ENCODE measurements around the gene WBP2.
"Not testable (repeated sequence)": the region's sequence is repeated elsewhere in the genome, so short reads cannot be mapped to it uniquely, and the experiment has no call there.

The WBP2 gene

DNA sequence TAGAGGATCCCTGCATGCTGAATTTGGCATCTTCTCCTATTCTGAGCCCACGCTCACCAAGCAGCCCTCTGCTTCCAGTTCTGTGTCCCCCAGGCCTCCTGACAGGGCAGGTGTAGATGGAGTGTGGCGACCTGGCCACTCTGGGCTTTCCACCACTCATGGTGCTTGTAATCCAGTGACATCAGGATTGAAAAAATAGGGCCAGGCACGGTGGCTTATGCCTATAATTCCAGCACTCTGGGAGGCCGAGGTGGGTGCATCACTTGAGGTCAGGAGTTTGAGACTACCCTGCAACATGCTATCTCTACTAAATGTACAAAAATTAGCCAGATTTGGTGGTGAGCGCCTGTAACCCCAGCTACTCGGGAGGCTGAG, 41.1 kb downstream of the WBP2 start:
- Histone ChIP-seq H3K36me3 (ENCODE audit: insufficient read depth, low read length) (peaks cover 65% of the 10 kb centered on the region; the same call in 1 of the 2 replicates), H3K9me3 (ENCODE audit: low read depth, low read length) (no peaks in the 10 kb centered on the region), H3K9ac (ENCODE audit: insufficient read length) (no peak overlapping the region), H3K27ac (no peak overlapping the region), H3K4me3 (no peak overlapping the region)
- TF ChIP-seq POLR2AphosphoS5 (IDR thresholded peaks at IDR 0.05; ENCODE audit: borderline replicate concordance, low read depth, low read length) (no peak), EZH2 (IDR thresholded peaks at IDR 0.05) (no peak), FOXP2 (optimal IDR thresholded peaks at IDR 0.05; ENCODE audit: control extremely low read depth, extremely low read length, insufficient read depth) (no peak)
- DNase-seq (ENCODE audit: low read depth, low spot score) = no peak

DNA sequence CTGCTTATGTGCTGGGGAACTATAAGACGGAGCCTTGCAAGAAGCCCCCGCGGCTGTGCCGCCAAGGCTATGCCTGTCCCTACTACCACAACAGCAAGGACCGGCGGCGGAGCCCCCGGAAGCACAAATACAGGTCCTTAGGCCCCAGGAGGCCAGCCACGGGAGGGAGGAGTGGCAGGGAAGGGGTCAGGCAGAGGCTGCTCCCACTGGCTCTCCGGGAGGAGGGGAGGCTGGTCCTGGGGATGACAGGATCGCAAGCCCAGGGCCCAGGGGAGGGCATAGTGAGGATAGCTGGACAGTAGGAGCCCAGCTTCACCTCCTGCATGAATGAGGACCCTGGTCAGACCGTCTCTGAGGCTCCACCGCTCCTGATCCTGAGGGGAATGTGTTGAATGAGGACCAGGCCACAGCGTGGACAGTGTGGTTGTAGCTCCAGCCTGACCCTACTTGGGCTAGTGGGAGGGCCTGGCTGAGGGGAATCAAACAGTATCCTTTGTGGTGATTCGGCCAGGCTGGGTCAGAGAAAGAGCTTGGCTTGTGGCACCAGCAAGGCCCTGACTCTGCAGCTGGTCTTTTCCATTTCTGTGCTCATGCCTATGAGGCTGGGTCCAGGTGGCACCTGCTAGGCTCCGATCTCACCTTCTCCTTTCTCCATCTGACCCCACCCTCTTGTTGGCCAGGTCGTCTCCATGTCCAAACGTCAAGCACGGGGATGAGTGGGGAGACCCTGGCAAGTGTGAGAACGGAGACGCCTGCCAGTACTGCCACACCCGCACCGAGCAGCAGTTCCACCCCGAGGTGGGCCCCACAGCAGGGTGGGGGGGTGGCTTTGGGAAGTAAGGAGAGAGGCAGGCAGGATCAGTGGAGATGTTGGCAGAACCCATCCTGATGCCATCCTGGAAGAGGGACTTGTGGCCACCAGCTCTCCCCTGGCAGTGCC, 41.8 kb downstream of the WBP2 start:
- Histone ChIP-seq H3K27ac (no peak overlapping the region), H3K4me3 (no peak overlapping the region), H3K9ac (ENCODE audit: insufficient read length) (no peak overlapping the region), H3K36me3 (ENCODE audit: insufficient read depth, low read length) (peaks cover 59% of the 10 kb centered on the region; the same call in 1 of the 2 replicates), H3K9me3 (ENCODE audit: low read depth, low read length) (no peaks in the 10 kb centered on the region)
- no peak for DNase-seq (ENCODE audit: low read depth, low spot score)
- TF ChIP-seq POLR2AphosphoS5 (IDR thresholded peaks at IDR 0.05; ENCODE audit: borderline replicate concordance, low read depth, low read length) (no peak), EZH2 (IDR thresholded peaks at IDR 0.05) (no peak), FOXP2 (optimal IDR thresholded peaks at IDR 0.05; ENCODE audit: control extremely low read depth, extremely low read length, insufficient read depth) (no peak)

DNA sequence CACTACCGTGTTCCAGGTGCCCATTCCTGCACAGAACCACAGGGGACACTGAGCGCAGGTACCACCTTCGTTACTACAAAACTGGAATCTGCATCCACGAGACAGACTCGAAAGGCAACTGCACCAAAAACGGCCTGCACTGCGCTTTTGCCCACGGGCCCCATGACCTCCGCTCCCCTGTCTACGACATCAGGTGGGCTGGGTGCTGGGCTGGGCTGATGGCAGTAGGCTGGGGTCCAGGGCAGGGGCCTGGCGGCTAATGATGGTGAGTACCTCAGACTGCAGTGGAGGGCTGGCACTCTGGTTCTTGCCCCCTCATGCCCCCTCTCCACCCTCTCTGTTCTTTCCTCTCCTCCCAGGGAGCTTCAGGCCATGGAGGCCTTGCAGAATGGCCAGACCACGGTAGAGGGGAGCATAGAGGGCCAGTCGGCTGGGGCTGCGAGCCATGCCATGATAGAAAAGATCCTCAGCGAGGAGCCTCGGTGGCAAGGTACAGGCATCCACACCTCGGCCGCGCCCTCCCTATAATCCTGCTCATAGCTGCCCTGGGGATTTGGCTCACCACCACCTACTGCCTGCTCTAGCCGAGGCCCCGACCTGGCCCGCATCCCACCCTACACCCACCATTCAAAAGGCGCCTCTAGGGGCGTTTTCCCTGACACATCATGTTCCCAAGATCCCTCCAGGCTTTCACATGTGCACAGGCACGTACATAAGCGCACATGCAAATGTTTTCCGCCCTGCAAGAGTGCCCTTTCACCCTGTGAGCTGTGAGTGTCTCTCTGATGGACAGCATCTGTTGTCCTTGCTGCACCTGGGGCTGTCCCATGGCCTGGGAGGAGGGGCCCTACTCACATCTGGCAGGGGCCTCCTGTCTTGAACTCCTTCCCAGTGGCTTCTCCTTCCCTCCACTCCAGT, 42.8 kb downstream of the WBP2 start:
- no peak overlapping the region for H3K27ac ChIP-seq
- no peak overlapping the region for H3K9ac ChIP-seq (ENCODE audit: insufficient read length)
- H3K36me3 ChIP-seq (ENCODE audit: insufficient read depth, low read length) = peaks cover 51% of the 10 kb centered on the region; the same call in 1 of the 2 replicates
- TF ChIP-seq POLR2AphosphoS5 (IDR thresholded peaks at IDR 0.05; ENCODE audit: borderline replicate concordance, low read depth, low read length) = no peak
- TF ChIP-seq EZH2 (IDR thresholded peaks at IDR 0.05) = no peak
- no peak for TF ChIP-seq FOXP2 (optimal IDR thresholded peaks at IDR 0.05; ENCODE audit: control extremely low read depth, extremely low read length, insufficient read depth)
- DNase-seq (ENCODE audit: low read depth, low spot score) = no peak
- no peak overlapping the region for H3K4me3 ChIP-seq
- no peaks in the 10 kb centered on the region for H3K9me3 ChIP-seq (ENCODE audit: low read depth, low read length)

DNA sequence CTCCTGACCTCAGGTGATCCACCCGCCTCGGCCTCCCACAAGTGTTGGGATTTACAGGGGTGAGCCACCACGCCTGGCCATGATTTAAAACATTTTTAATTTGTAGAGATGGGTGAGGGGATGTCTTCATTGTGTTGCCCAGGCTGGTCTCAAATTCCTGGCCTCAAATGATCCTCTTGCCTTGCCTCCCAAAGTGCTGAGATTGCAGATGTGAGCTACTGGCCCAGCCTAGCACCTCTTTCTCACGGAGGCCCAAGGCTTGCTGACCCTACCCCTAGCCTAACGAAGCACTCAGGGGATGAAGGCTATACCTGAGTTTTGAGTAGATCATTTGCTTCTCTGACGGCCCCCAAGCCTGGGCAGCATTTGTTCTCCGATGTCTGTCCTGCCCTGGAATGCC, 44.0 kb downstream of the WBP2 start:
- no peak overlapping the region for H3K27ac ChIP-seq
- H3K36me3 ChIP-seq (ENCODE audit: insufficient read depth, low read length) = peaks cover 44% of the 10 kb centered on the region; the same call in 1 of the 2 replicates
- no peaks in the 10 kb centered on the region for H3K9me3 ChIP-seq (ENCODE audit: low read depth, low read length)
- no peak overlapping the region for H3K9ac ChIP-seq (ENCODE audit: insufficient read length)
- no peak for DNase-seq (ENCODE audit: low read depth, low spot score)
- TF ChIP-seq FOXP2 (optimal IDR thresholded peaks at IDR 0.05; ENCODE audit: control extremely low read depth, extremely low read length, insufficient read depth) (no peak), EZH2 (IDR thresholded peaks at IDR 0.05) (no peak), POLR2AphosphoS5 (IDR thresholded peaks at IDR 0.05; ENCODE audit: borderline replicate concordance, low read depth, low read length) (no peak)
- no peak overlapping the region for H3K4me3 ChIP-seq

DNA sequence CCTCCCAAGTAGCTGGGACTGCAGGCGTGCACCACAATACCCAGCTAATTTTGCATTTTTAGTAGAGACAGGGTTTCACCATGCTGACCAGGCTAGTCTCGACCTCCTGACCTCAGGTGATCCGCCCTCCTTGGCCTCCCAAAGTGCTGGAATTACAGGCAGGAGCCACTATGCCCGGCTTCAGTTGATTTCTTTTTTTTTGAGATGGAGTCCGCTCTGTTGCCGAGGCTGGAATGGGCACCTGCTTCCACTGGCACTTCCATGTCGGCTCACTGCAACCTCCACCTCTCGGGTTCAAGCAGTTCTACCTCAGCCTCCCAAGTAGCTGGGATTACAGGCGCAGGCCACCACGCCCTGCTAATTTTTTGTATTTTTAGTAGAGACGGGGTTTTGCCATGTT, 44.4 kb downstream of the WBP2 start:
- H3K4me3 ChIP-seq; H3K9ac ChIP-seq (ENCODE audit: insufficient read length); H3K9me3 ChIP-seq (ENCODE audit: low read depth, low read length); H3K27ac ChIP-seq; DNase-seq (ENCODE audit: low read depth, low spot score): not testable (repeated sequence)
- peaks cover 41% of the 10 kb centered on the region; the same call in 1 of the 2 replicates for H3K36me3 ChIP-seq (ENCODE audit: insufficient read depth, low read length)

DNA sequence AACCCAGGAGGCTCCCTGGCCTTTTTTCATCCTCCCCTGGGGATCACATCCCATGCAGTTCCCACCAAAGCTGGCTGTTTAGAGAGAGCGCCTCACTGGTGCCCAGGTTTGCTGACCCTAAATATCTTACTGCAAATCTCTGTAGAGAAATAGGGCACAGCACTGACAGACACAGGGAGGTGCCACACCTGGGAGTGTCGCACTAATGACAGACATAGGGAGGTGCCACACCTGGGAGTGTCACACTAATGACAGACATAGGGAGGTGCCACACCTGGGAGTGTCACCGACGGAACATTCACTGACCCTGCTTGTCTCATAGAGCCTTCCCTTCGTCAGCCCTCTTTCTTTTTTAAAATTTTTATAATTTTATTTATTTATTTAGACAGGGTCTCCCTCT, 44.9 kb downstream of the WBP2 start:
- H3K36me3 ChIP-seq (ENCODE audit: insufficient read depth, low read length) = peaks cover 41% of the 10 kb centered on the region; the same call in 1 of the 2 replicates
- no peaks in the 10 kb centered on the region for H3K9me3 ChIP-seq (ENCODE audit: low read depth, low read length)
- TF ChIP-seq EZH2 (IDR thresholded peaks at IDR 0.05) (no peak), FOXP2 (optimal IDR thresholded peaks at IDR 0.05; ENCODE audit: control extremely low read depth, extremely low read length, insufficient read depth) (no peak), POLR2AphosphoS5 (IDR thresholded peaks at IDR 0.05; ENCODE audit: borderline replicate concordance, low read depth, low read length) (no peak)
- H3K27ac ChIP-seq = no peak overlapping the region
- DNase-seq (ENCODE audit: low read depth, low spot score) = no peak
- H3K4me3 ChIP-seq = no peak overlapping the region
- H3K9ac ChIP-seq (ENCODE audit: insufficient read length) = no peak overlapping the region

DNA sequence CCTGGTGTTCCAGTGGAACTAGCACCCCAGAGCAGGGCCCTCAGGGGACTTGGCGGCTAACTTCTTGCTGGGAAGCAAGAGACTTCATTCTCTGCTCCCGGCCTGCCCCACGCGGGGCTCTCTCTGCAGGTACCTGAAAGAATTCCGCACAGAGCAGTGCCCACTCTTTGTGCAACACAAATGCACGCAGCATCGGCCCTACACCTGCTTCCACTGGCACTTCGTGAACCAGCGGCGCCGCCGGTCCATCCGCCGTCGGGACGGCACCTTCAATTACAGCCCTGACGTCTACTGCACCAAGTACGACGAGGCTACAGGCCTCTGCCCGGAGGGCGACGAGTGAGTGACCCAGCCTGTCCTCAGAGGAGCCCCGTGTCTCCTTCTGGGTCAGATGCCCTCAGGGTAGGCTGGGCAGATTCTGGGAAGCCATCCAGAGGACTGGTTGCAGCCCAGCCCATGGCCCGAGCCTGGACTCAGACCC, 45.5 kb downstream of the WBP2 start:
- H3K9me3 ChIP-seq (ENCODE audit: low read depth, low read length) = no peaks in the 10 kb centered on the region
- TF ChIP-seq EZH2 (IDR thresholded peaks at IDR 0.05) = no peak
- TF ChIP-seq POLR2AphosphoS5 (IDR thresholded peaks at IDR 0.05; ENCODE audit: borderline replicate concordance, low read depth, low read length) = no peak
- no peak for TF ChIP-seq FOXP2 (optimal IDR thresholded peaks at IDR 0.05; ENCODE audit: control extremely low read depth, extremely low read length, insufficient read depth)
- peaks cover 36% of the 10 kb centered on the region; the same call in 1 of the 2 replicates for H3K36me3 ChIP-seq (ENCODE audit: insufficient read depth, low read length)
- no peak overlapping the region for H3K9ac ChIP-seq (ENCODE audit: insufficient read length)
- no peak overlapping the region for H3K27ac ChIP-seq
- no peak overlapping the region for H3K4me3 ChIP-seq
- DNase-seq (ENCODE audit: low read depth, low spot score) = no peak

All from SK-N-MC (cell line).